Midbrain (tissue), 1 donor: ENCODE data around the gene EXOC3L1.

Experiments used
- DNase-seq: peaks from one replicate; lab custom pipeline; 2025; lab: John Stamatoyannopoulos, UW

EXOC3L1 gene

GRCh38 chr16:67180166-67180565 is 9.8 kb downstream of the EXOC3L1 start:
- DNase-seq, result no peak

- DNase-seq, result no peak
Measured at GRCh38 chr16:67179421-67180080, 10.4 kb downstream of the EXOC3L1 start.

GRCh38 chr16:67177743-67178699 is 11.9 kb downstream of the EXOC3L1 start:
- no peak for DNase-seq

GRCh38 chr16:67176662-67177061 is 13.3 kb downstream of the EXOC3L1 start:
- no peak for DNase-seq

GRCh38 chr16:67174706-67175231 is 15.2 kb downstream of the EXOC3L1 start:
- DNase-seq, result no peak

GRCh38 chr16:67173808-67174705 is 15.9 kb downstream of the EXOC3L1 start:
- DNase-seq, result peak; percentile 81

- DNase-seq, result no peak
Measured at GRCh38 chr16:67173323-67173722, 16.6 kb downstream of the EXOC3L1 start.

- DNase-seq, result no peak
Measured at GRCh38 chr16:67170949-67171649, 18.8 kb downstream of the EXOC3L1 start.

GRCh38 chr16:67170168-67170948 is 19.6 kb downstream of the EXOC3L1 start, which contains the start of gene NOL3:
NOL3 (plus strand) TSS chr16:67170538.
- peak; percentile 53 for DNase-seq

- peak; percentile 17 for DNase-seq
Measured at GRCh38 chr16:67169642-67170167, 20.2 kb downstream of the EXOC3L1 start.

GRCh38 chr16:67169011-67169451 is 20.9 kb downstream of the EXOC3L1 start:
- no peak for DNase-seq

GRCh38 chr16:67167588-67167987 is 22.3 kb downstream of the EXOC3L1 start:
- DNase-seq, result no peak

GRCh38 chr16:67166598-67167168 is 23.3 kb downstream of the EXOC3L1 start:
- no peak for DNase-seq

- no peak for DNase-seq
Measured at GRCh38 chr16:67166110-67166547, 23.8 kb downstream of the EXOC3L1 start.

- DNase-seq, result no peak
Measured at GRCh38 chr16:67165121-67166078, 24.5 kb downstream of the EXOC3L1 start.

GRCh38 chr16:67164599-67165061 is 25.3 kb downstream of the EXOC3L1 start, which contains the start of gene HSF4:
HSF4 (plus strand) TSS chr16:67164745; CDS start chr16:67164812, 67 bp downstream.
- peak; percentile 52 for DNase-seq

GRCh38 chr16:67163999-67164558 is 25.9 kb downstream of the EXOC3L1 start:
- peak; percentile 42 for DNase-seq
